Motor neuron (in vitro differentiated cells): ENCODE data around the gene BTBD9. TPM values are rescaled to one million over a fixed set of nuclear protein-coding genes. Genes with fewer than 3 reads are reported as not detected.

Experiments
- ATAC-seq, 8 experiments: fragments of 200-7000 bp; cut with Tn5 transposase; replicated peaks in 6 of 8; 2 replicates each; pipeline ENCODE4 v1.8.0; 2021; ENCODE audit warnings: mild to moderate bottlenecking in 8 of 8, moderate library complexity in 8 of 8
- H3K27ac ChIP-seq, 2 donors: fragments of 250-450 bp; sonication (Bioruptor Pico); 2 replicates each; pipeline ENCODE4 v1.9.0; 2021; ENCODE audit warnings: antibody characterized with exemption in 2 of 2, mild to moderate bottlenecking in 2 of 2, moderate library complexity in 1 of 2
- H3K4me1 ChIP-seq, 2 donors: fragments of 250-450 bp; sonication (Bioruptor Pico); replicated peaks in 1 of 2; 2 replicates each; pipeline ENCODE4 v1.6.1; 2021; ENCODE audit warnings: antibody characterized with exemption in 2 of 2, mild to moderate bottlenecking in 2 of 2, moderate library complexity in 1 of 2
- H3K4me3 ChIP-seq, 5 donors: fragments of 250-450 bp; sonication (Bioruptor Pico); 2 replicates each; pipeline ENCODE4 v1.9.0; 2021; ENCODE audit warnings: antibody characterized with exemption in 5 of 5, mild to moderate bottlenecking in 5 of 5, moderate library complexity in 4 of 5
- WGBS, 10 experiments: fragments of 450-650 bp; shearing (Covaris generic); methylation state at CpG; one replicate each; pipeline ENCODE4 v1.0.0; 2022; 5-methylcytosine and 5-hydroxymethylcytosine counted together
- in situ Hi-C, 9 experiments: fragments of 400-800 bp; cut with MboI; loops; one replicate each; pipeline ENCODE4 v1.15.0; 2021; ENCODE audit warnings: low sequenced_read_pairs in 9 of 9, low pct_unique_long_range_greater_than_20kb in 2 of 9; ENCODE audit not compliant: unreplicated experiment in 9 of 9
- total RNA-seq, 8 experiments: library from RNA; unstranded; fragments of 300-600 nt; gene quantifications; 2 replicates each; pipeline versions ENCODE4 v1.2.3 to v1.2.4, GENCODE V29; 2022

Gene BTBD9
- total RNA-seq, 8 experiments from 2014 or later: 3.8 to 13.0 (median 9.0) TPM

GRCh38 chr6:38389875-38390274 is 249.9 kb downstream of the BTBD9 start:
- 53 to 97% (median 87%) methylated on average over 1 to 5 of the region's 5 CpGs for WGBS, 10 experiments

GRCh38 chr6:38387971-38388370 is 251.8 kb downstream of the BTBD9 start:
- in situ Hi-C loops: no loop called here
- peaks cover 11 to 20% of the 10 kb centered on the region in 2 donors for H3K4me1 ChIP-seq
- no peak overlapping the region for H3K27ac ChIP-seq
- peak in 4 of 8 experiments; percentile 27 to 75 (median 40) for ATAC-seq
- H3K4me3 ChIP-seq: no peak overlapping the region

More at GRCh38 chr6:38389875-38390274, 249.9 kb downstream of the BTBD9 start:
- Histone ChIP-seq H3K4me1 (peaks cover 11 to 16% of the 10 kb centered on the region in 2 donors), H3K27ac (no peak overlapping the region), H3K4me3 (no peak overlapping the region)
- in situ Hi-C loops: no loop called here
- ATAC-seq: no peak

- peaks cover 11 to 20% of the 10 kb centered on the region in 2 donors for H3K4me1 ChIP-seq
- in situ Hi-C loops: no loop called here
- ATAC-seq: no peak
Observed at GRCh38 chr6:38387461-38387860, 252.3 kb downstream of the BTBD9 start.

GRCh38 chr6:38378801-38379200 is 260.9 kb downstream of the BTBD9 start:
- peaks cover 0 to 2% of the 10 kb centered on the region in 2 donors for H3K4me1 ChIP-seq
- in situ Hi-C loops: no loop called here
- ATAC-seq: no peak
- WGBS, 10 experiments: 50 to 96% (median 90%) methylated on average over 1 to 7 of the region's 7 CpGs; no CpG with 5 or more reads in 1 of the 10 experiments
- H3K27ac ChIP-seq: no peak overlapping the region
- H3K4me3 ChIP-seq: no peak overlapping the region

More at GRCh38 chr6:38387461-38387860, 252.3 kb downstream of the BTBD9 start:
- no peak overlapping the region for H3K27ac ChIP-seq
- WGBS, 10 experiments: 74 to 100% (median 100%) methylated on average over 1 to 2 of the region's 2 CpGs; no CpG with 5 or more reads in 6 of the 10 experiments
- H3K4me3 ChIP-seq: no peak overlapping the region

- in situ Hi-C loops: no loop called here
- H3K4me3 ChIP-seq: no peak overlapping the region
- WGBS, 10 experiments: 44 to 100% (median 77%) methylated on average over 1 to 2 of the region's 2 CpGs
- H3K4me1 ChIP-seq: peaks cover 16 to 22% of the 10 kb centered on the region in 2 donors
- no peak overlapping the region for H3K27ac ChIP-seq
- ATAC-seq: no peak
Observed at GRCh38 chr6:38375937-38376336, 263.8 kb downstream of the BTBD9 start.

- no peak for ATAC-seq
- no peak overlapping the region for H3K27ac ChIP-seq
- H3K4me3 ChIP-seq: no peak overlapping the region
- in situ Hi-C loops: no loop called here
- peaks cover 22 to 28% of the 10 kb centered on the region in 2 donors for H3K4me1 ChIP-seq
- 89 to 100% (median 100%) methylated on average over 1 of the region's 1 CpG; no CpG with 5 or more reads in 1 of the 10 experiments for WGBS, 10 experiments
Observed at GRCh38 chr6:38375341-38375740, 264.4 kb downstream of the BTBD9 start.

GRCh38 chr6:38371881-38372280 is 267.8 kb downstream of the BTBD9 start:
- no peak overlapping the region for H3K4me3 ChIP-seq
- H3K4me1 ChIP-seq: peaks cover 34 to 41% of the 10 kb centered on the region in 2 donors
- in situ Hi-C loops: no loop called here
- 83 to 100% (median 100%) methylated on average over 1 of the region's 1 CpG; no CpG with 5 or more reads in 5 of the 10 experiments for WGBS, 10 experiments
- no peak overlapping the region for H3K27ac ChIP-seq
- ATAC-seq: peak in 2 of 8 experiments; percentile 12 to 25

GRCh38 chr6:38370653-38371601 is 268.8 kb downstream of the BTBD9 start:
- no peak overlapping the region for H3K27ac ChIP-seq
- WGBS, 10 experiments: 27 to 52% (median 41%) methylated on average over 1 to 8 of the region's 8 CpGs; no CpG with 5 or more reads in 1 of the 10 experiments
- no peak overlapping the region for H3K4me3 ChIP-seq
- peak in 5 of 8 experiments; percentile 93 to 98 (median 96) for ATAC-seq
- in situ Hi-C loops: no loop called here
- H3K4me1 ChIP-seq: peaks cover 43 to 49% of the 10 kb centered on the region in 2 donors

- Histone ChIP-seq H3K4me3 (no peak overlapping the region), H3K27ac (no peak overlapping the region), H3K4me1 (peaks cover 39 to 40% of the 10 kb centered on the region in 2 donors)
- no peak for ATAC-seq
- in situ Hi-C loops: no loop called here
Observed at GRCh38 chr6:38367231-38367630, 272.5 kb downstream of the BTBD9 start.

GRCh38 chr6:38366234-38366633 is 273.5 kb downstream of the BTBD9 start:
- H3K4me1 ChIP-seq: peaks cover 30% of the 10 kb centered on the region in 2 donors
- in situ Hi-C loops: no loop called here
- WGBS, 10 experiments: 60 to 92% (median 77%) methylated on average over 1 to 3 of the region's 3 CpGs; no CpG with 5 or more reads in 1 of the 10 experiments
- H3K27ac ChIP-seq: no peak overlapping the region
- H3K4me3 ChIP-seq: no peak overlapping the region
- peak in 5 of 8 experiments; percentile 24 to 53 (median 40) for ATAC-seq

GRCh38 chr6:38364775-38365174 is 275.0 kb downstream of the BTBD9 start:
- Histone ChIP-seq H3K4me1 (peaks cover 16% of the 10 kb centered on the region in 2 donors), H3K4me3 (no peak overlapping the region), H3K27ac (no peak overlapping the region)
- in situ Hi-C loops: no loop called here
- 80 to 100% (median 100%) methylated on average over 1 to 2 of the region's 2 CpGs for WGBS, 10 experiments
- no peak for ATAC-seq

GRCh38 chr6:38364127-38364526 is 275.6 kb downstream of the BTBD9 start:
- Histone ChIP-seq H3K27ac (no peak overlapping the region), H3K4me3 (no peak overlapping the region), H3K4me1 (peaks cover 12 to 14% of the 10 kb centered on the region in 2 donors)
- in situ Hi-C loops: no loop called here
- ATAC-seq: no peak
- 22 to 100% (median 95%) methylated on average over 1 to 3 of the region's 3 CpGs; no CpG with 5 or more reads in 1 of the 10 experiments for WGBS, 10 experiments

- ATAC-seq: no peak
- WGBS, 10 experiments: 14 to 80% (median 54%) methylated on average over 1 to 4 of the region's 4 CpGs
- H3K4me3 ChIP-seq: no peak overlapping the region
- H3K27ac ChIP-seq: no peak overlapping the region
- H3K4me1 ChIP-seq: peaks cover 9 to 13% of the 10 kb centered on the region in 2 donors
- in situ Hi-C loops: no loop called here
Observed at GRCh38 chr6:38355519-38355918, 284.2 kb downstream of the BTBD9 start.
